HepG2 (cell line): ENCODE data around the gene LYRM4. TPM values are rescaled to one million over a fixed set of nuclear protein-coding genes. Genes with fewer than 3 reads are reported as not detected.
A peak's percentile ranks its signal among the peaks of the same experiment; 100 is the strongest.

Experiments
- ARNTL ChIP-seq: sonication (generic); formaldehyde crosslinking; IDR thresholded peaks from 2 replicates; pipeline ENCODE4 v1.4.0; 2020; ENCODE audit warnings: mild to moderate bottlenecking, missing genetic modification reagents
- EP300 ChIP-seq, 3 experiments: sonication (generic) in 1 of 3; formaldehyde crosslinking in 1 of 3; IDR thresholded peaks; 2 replicates each; pipeline versions ENCODE4 v1.5.1 to v1.6.1; 2011 to 2020; ENCODE audit warnings: low read depth in 2 of 3, low read length in 2 of 3, borderline replicate concordance in 1 of 3, improper control_type of control experiment in 1 of 3, mild to moderate bottlenecking in 1 of 3, missing genetic modification reagents in 1 of 3, moderate library complexity in 1 of 3
- GMEB2 ChIP-seq: IDR thresholded peaks from 2 replicates; pipeline ENCODE4 v1.6.1; 2016; ENCODE audit warnings: missing biosample characterization, missing genetic modification reagents, low read depth
- HOXA5 ChIP-seq: sonication (generic); formaldehyde crosslinking; IDR thresholded peaks from 2 replicates; pipeline ENCODE4 v1.4.0; 2020; ENCODE audit warnings: missing genetic modification reagents
- IKZF1 ChIP-seq: fragments of 450-650 bp; IDR thresholded peaks from 2 replicates; pipeline ENCODE4 v1.7.1; 2016
- RFX5 ChIP-seq: IDR thresholded peaks from 2 replicates; pipeline ENCODE4 v1.6.1; 2011; ENCODE audit warnings: low read depth, low read length, improper control_type of control experiment
- TFE3 ChIP-seq: IDR thresholded peaks from 2 replicates; pipeline ENCODE4 v1.6.1; 2016
- ZBTB1 ChIP-seq: sonication (generic); formaldehyde crosslinking; IDR thresholded peaks from 2 replicates; pipeline ENCODE4 v1.4.0; 2020; ENCODE audit warnings: missing genetic modification reagents, borderline replicate concordance
- ZFP90 ChIP-seq: sonication (generic); formaldehyde crosslinking; IDR thresholded peaks from 2 replicates; pipeline ENCODE4 v1.8.0; 2022; ENCODE audit warnings: missing genetic modification reagents, mild to moderate bottlenecking, inconsistent platforms, borderline replicate concordance
- ZNF251 ChIP-seq: sonication (generic); formaldehyde crosslinking; IDR thresholded peaks from 2 replicates; pipeline ENCODE4 v1.9.0; 2021; ENCODE audit warnings: mild to moderate bottlenecking, missing genetic modification reagents
- ZNF30 ChIP-seq: sonication (generic); formaldehyde crosslinking; IDR thresholded peaks from 2 replicates; pipeline ENCODE4 v1.5.0; 2020; ENCODE audit warnings: mild to moderate bottlenecking, missing genetic modification reagents
- ZNF34 ChIP-seq: sonication (generic); formaldehyde crosslinking; IDR thresholded peaks from 2 replicates; pipeline ENCODE4 v1.4.0; 2020; ENCODE audit warnings: mild to moderate bottlenecking, missing genetic modification reagents, borderline replicate concordance
- polyA plus RNA-seq, 8 experiments: library from polyadenylated mRNA; depleted of rRNA in 3 of 8; stranded (reverse) in 7 of 8; unstranded in 1 of 8; fragments of >200 nt; fragmentation: Illumina TruSeq in 4 of 8; extraction: Trizol in 4 of 8; gene quantifications; 2 replicates each; pipeline versions ENCODE4 v1.2.1 to v1.2.3, GENCODE V29; 2011 to 2016; ENCODE audit warnings: low read depth in 4 of 8, missing spikeins in 1 of 8, mixed read lengths in 1 of 8; ENCODE audit not compliant: insufficient read depth in 1 of 8
- total RNA-seq, 5 experiments: library from RNA; depleted of rRNA; stranded (reverse); fragments of >200 nt; fragmentation: Illumina TruSeq; extraction: Trizol; gene quantifications; 2 replicates each; pipeline ENCODE4 v1.2.3, GENCODE V29; 2016; ENCODE audit warnings: low read depth in 1 of 5
- TF ChIP-seq, protein P1 (sequence below): sonication (generic); formaldehyde crosslinking; IDR thresholded peaks from 2 replicates; pipeline ENCODE4 v1.4.0; 2020; ENCODE audit warnings: mild to moderate bottlenecking, missing genetic modification reagents
- TF ChIP-seq, protein P2 (sequence below): sonication (generic); formaldehyde crosslinking; IDR thresholded peaks from 2 replicates; pipeline ENCODE4 v1.4.0; 2020; ENCODE audit warnings: mild to moderate bottlenecking, missing genetic modification reagents
- TF ChIP-seq, protein P3 (sequence below): sonication (generic); formaldehyde crosslinking; IDR thresholded peaks from 2 replicates; pipeline ENCODE4 v1.5.0; 2020; ENCODE audit warnings: missing genetic modification reagents
- TF ChIP-seq, protein P4 (sequence below): sonication (generic); formaldehyde crosslinking; IDR thresholded peaks from 2 replicates; pipeline ENCODE4 v1.5.0; 2020; ENCODE audit warnings: mild to moderate bottlenecking, missing genetic modification reagents

The LYRM4 gene
- total and polyA plus RNA-seq, 2 of the 13 experiments (the other 11 are each of a cell fraction or from before 2014, with no cell fraction given): 64.6 to 67.5 TPM

GRCh38 chr6:5059036-5059896 lies 201.5 kb downstream of the LYRM4 start (continued):
- TF ChIP-seq TFE3 (peak; percentile 60), RFX5 (no peak), ZNF251 (no peak), ZBTB1 (no peak), HOXA5 (CRISPR knock-in tag) (0 out of 2 replicates have a peak, but pooled peaks have one; percentile 62), IKZF1 (no peak), ZNF30 (CRISPR knock-in tag) (no peak), ZFP90 (CRISPR knock-in tag) (no peak), ZNF34 (CRISPR knock-in tag) (no peak; the same call in 1 of the 2 replicates), EP300 (IDR thresholded peaks at IDR 0.05; ENCODE audit: low read depth in 2 of 2, low read length in 2 of 2) (peak; percentile 92 to 96), EP300 (CRISPR knock-in tag; IDR thresholded peaks at IDR 0.05; ENCODE audit: borderline replicate concordance) (peak; percentile 93), GMEB2 (no peak), ARNTL (CRISPR knock-in tag) (peak; percentile 52; the same call in 1 of the 2 replicates)
- TF ChIP-seq, protein P1, sequence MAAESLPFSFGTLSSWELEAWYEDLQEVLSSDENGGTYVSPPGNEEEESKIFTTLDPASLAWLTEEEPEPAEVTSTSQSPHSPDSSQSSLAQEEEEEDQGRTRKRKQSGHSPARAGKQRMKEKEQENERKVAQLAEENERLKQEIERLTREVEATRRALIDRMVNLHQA (CRISPR knock-in tag): 0 out of 2 replicates have a peak, but pooled peaks have one; percentile 66
- TF ChIP-seq, protein P2, sequence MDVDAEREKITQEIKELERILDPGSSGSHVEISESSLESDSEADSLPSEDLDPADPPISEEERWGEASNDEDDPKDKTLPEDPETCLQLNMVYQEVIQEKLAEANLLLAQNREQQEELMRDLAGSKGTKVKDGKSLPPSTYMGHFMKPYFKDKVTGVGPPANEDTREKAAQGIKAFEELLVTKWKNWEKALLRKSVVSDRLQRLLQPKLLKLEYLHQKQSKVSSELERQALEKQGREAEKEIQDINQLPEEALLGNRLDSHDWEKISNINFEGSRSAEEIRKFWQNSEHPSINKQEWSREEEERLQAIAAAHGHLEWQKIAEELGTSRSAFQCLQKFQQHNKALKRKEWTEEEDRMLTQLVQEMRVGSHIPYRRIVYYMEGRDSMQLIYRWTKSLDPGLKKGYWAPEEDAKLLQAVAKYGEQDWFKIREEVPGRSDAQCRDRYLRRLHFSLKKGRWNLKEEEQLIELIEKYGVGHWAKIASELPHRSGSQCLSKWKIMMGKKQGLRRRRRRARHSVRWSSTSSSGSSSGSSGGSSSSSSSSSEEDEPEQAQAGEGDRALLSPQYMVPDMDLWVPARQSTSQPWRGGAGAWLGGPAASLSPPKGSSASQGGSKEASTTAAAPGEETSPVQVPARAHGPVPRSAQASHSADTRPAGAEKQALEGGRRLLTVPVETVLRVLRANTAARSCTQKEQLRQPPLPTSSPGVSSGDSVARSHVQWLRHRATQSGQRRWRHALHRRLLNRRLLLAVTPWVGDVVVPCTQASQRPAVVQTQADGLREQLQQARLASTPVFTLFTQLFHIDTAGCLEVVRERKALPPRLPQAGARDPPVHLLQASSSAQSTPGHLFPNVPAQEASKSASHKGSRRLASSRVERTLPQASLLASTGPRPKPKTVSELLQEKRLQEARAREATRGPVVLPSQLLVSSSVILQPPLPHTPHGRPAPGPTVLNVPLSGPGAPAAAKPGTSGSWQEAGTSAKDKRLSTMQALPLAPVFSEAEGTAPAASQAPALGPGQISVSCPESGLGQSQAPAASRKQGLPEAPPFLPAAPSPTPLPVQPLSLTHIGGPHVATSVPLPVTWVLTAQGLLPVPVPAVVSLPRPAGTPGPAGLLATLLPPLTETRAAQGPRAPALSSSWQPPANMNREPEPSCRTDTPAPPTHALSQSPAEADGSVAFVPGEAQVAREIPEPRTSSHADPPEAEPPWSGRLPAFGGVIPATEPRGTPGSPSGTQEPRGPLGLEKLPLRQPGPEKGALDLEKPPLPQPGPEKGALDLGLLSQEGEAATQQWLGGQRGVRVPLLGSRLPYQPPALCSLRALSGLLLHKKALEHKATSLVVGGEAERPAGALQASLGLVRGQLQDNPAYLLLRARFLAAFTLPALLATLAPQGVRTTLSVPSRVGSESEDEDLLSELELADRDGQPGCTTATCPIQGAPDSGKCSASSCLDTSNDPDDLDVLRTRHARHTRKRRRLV (CRISPR knock-in tag): 0 out of 2 replicates have a peak, but pooled peaks have one; percentile 9
- TF ChIP-seq, protein P3, sequence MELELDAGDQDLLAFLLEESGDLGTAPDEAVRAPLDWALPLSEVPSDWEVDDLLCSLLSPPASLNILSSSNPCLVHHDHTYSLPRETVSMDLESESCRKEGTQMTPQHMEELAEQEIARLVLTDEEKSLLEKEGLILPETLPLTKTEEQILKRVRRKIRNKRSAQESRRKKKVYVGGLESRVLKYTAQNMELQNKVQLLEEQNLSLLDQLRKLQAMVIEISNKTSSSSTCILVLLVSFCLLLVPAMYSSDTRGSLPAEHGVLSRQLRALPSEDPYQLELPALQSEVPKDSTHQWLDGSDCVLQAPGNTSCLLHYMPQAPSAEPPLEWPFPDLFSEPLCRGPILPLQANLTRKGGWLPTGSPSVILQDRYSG (CRISPR knock-in tag): 0 out of 2 replicates have a peak, but pooled peaks have one; percentile 56
- TF ChIP-seq, protein P4, sequence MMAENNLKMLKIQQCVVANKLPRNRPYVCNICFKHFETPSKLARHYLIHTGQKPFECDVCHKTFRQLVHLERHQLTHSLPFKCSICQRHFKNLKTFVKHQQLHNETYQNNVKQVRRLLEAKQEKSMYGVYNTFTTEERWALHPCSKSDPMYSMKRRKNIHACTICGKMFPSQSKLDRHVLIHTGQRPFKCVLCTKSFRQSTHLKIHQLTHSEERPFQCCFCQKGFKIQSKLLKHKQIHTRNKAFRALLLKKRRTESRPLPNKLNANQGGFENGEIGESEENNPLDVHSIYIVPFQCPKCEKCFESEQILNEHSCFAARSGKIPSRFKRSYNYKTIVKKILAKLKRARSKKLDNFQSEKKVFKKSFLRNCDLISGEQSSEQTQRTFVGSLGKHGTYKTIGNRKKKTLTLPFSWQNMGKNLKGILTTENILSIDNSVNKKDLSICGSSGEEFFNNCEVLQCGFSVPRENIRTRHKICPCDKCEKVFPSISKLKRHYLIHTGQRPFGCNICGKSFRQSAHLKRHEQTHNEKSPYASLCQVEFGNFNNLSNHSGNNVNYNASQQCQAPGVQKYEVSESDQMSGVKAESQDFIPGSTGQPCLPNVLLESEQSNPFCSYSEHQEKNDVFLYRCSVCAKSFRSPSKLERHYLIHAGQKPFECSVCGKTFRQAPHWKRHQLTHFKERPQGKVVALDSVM (CRISPR knock-in tag): peak; percentile 97
